SK-N-SH treated with all-trans-retinoic acid at 6 μM for 48 hours (cell line): ENCODE results near the gene SPATA2L.

Experiments
- ATAC-seq: fragments of 200-7000 bp; cut with Tn5 transposase; 3 replicates; pipeline ENCODE4 v1.9.1; 2020; ENCODE audit warnings: mild to moderate bottlenecking, moderate library complexity
- ARNTL ChIP-seq: fragments of 450-650 bp; formaldehyde crosslinking; IDR thresholded peaks from 2 replicates; pipeline ENCODE4 v1.5.0; 2020; ENCODE audit warnings: low read depth, mild to moderate bottlenecking, moderate library complexity, borderline replicate concordance
- BACH2 ChIP-seq: fragments of 250-450 bp; sonication (Bioruptor Pico); IDR thresholded peaks from 2 replicates; pipeline ENCODE4 v1.9.0; 2021; ENCODE audit warnings: mild to moderate bottlenecking, borderline replicate concordance
- CSDC2 ChIP-seq: fragments of 250-450 bp; sonication (Bioruptor Pico); IDR thresholded peaks from 2 replicates; pipeline ENCODE4 v1.5.0; 2020; ENCODE audit warnings: mild to moderate bottlenecking, moderate library complexity
- GLIS3 ChIP-seq: fragments of 250-450 bp; sonication (Bioruptor Pico); IDR thresholded peaks from 2 replicates; pipeline ENCODE4 v1.5.0; 2020; ENCODE audit warnings: mild to moderate bottlenecking, moderate library complexity
- ISL1 ChIP-seq: fragments of 250-450 bp; sonication (Bioruptor Pico); IDR thresholded peaks from 2 replicates; pipeline ENCODE4 v2.1.2; 2022; ENCODE audit warnings: mild to moderate bottlenecking, moderate library complexity
- POU6F1 ChIP-seq: fragments of 250-450 bp; sonication (Bioruptor Pico); IDR thresholded peaks from 2 replicates; pipeline ENCODE4 v1.8.0; 2021; ENCODE audit warnings: low read depth, mild to moderate bottlenecking, moderate library complexity, borderline replicate concordance
- PPARA ChIP-seq: fragments of 250-450 bp; sonication (Bioruptor Pico); IDR thresholded peaks from 2 replicates; pipeline ENCODE4 v1.5.0; 2020; ENCODE audit warnings: mild to moderate bottlenecking, borderline replicate concordance
- RARB ChIP-seq: fragments of 250-450 bp; sonication (Bioruptor Pico); IDR thresholded peaks from 2 replicates; pipeline ENCODE4 v1.8.0; 2021; ENCODE audit warnings: mild to moderate bottlenecking, moderate library complexity
- TCF4 ChIP-seq: fragments of 250-450 bp; sonication (Bioruptor Pico); IDR thresholded peaks from 2 replicates; pipeline ENCODE4 v1.8.0; 2021; ENCODE audit warnings: mild to moderate bottlenecking, moderate library complexity, borderline replicate concordance
- TOX ChIP-seq: fragments of 250-450 bp; sonication (Bioruptor Pico); IDR thresholded peaks from 2 replicates; pipeline ENCODE4 v1.8.0; 2021; ENCODE audit warnings: mild to moderate bottlenecking, moderate library complexity, borderline replicate concordance
- TSHZ2 ChIP-seq: fragments of 250-450 bp; sonication (Bioruptor Pico); IDR thresholded peaks from 2 replicates; pipeline ENCODE4 v1.5.0; 2020; ENCODE audit warnings: mild to moderate bottlenecking, moderate library complexity
- ZFP30 ChIP-seq: fragments of 450-650 bp; formaldehyde crosslinking; IDR thresholded peaks from 2 replicates; pipeline ENCODE4 v1.5.0; 2022; ENCODE audit warnings: mild to moderate bottlenecking, moderate library complexity
- ZNF70 ChIP-seq: fragments of 450-650 bp; formaldehyde crosslinking; IDR thresholded peaks from 2 replicates; pipeline ENCODE4 v1.5.0; 2020; ENCODE audit warnings: mild to moderate bottlenecking, moderate library complexity
- ZNF8 ChIP-seq: fragments of 450-650 bp; formaldehyde crosslinking; IDR thresholded peaks from 2 replicates; pipeline ENCODE4 v1.5.0; 2020; ENCODE audit warnings: mild to moderate bottlenecking, moderate library complexity
- TF ChIP-seq, protein P1 (sequence below): fragments of 250-450 bp; sonication (Bioruptor Pico); IDR thresholded peaks from 2 replicates; pipeline ENCODE4 v1.8.0; 2020; ENCODE audit warnings: mild to moderate bottlenecking, moderate library complexity, borderline replicate concordance
- TF ChIP-seq, protein P2 (sequence below): fragments of 250-450 bp; sonication (Bioruptor Pico); IDR thresholded peaks from 2 replicates; pipeline ENCODE4 v1.5.1; 2020; ENCODE audit warnings: low read depth, mild to moderate bottlenecking, moderate library complexity

Gene SPATA2L

DNA sequence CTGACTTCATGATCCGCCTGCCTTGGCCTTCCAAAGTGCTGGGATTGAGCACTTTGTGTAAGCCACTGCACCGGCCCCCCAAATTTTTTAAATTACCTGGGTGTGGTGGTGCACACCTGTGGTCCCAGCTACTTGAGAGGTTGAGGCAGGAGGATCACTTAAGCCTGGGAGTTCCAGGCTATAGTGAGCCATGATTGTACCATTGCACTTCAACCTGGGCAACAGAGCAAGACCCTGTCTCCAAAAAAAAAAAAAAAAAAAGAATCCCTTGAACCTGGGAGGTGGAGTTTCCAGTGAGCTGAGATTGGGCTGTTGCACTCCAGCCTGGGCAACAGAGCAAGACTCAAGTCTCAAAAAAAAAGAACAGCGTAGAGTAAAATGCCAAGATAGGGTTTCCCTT is 35.0 kb upstream of the SPATA2L start (continued):
- TF ChIP-seq TCF4 (CRISPR knock-in tag) = no peak
- no peak for TF ChIP-seq PPARA (CRISPR knock-in tag)
- TF ChIP-seq POU6F1 (CRISPR knock-in tag) = no peak
- no peak for TF ChIP-seq ZNF8 (CRISPR knock-in tag)
- no peak for TF ChIP-seq TOX (CRISPR knock-in tag)

DNA sequence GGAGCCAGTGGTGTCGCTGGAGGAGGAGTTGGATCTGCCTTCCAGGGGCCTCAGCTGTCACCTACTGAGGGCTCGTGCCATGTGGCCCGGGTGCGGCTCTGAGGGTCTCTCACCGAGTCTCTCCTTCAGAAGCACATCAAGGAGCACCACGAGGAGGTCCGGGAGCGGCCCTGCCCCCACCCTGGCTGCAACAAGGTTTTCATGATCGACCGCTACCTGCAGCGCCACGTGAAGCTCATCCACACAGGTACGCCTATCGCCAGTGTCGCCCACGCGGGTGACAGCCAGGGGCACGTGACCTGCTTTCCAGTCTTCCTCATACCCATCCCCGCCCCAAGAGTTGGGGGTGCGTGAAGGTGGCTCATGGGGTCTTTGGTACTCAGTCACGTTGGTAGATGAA is 32.3 kb upstream of the SPATA2L start:
- TF ChIP-seq ZNF70 = no peak
- no peak for ATAC-seq

GRCh38 chr16:89733322-89733721 is 31.8 kb upstream of the SPATA2L start:
- TF ChIP-seq, protein P1, sequence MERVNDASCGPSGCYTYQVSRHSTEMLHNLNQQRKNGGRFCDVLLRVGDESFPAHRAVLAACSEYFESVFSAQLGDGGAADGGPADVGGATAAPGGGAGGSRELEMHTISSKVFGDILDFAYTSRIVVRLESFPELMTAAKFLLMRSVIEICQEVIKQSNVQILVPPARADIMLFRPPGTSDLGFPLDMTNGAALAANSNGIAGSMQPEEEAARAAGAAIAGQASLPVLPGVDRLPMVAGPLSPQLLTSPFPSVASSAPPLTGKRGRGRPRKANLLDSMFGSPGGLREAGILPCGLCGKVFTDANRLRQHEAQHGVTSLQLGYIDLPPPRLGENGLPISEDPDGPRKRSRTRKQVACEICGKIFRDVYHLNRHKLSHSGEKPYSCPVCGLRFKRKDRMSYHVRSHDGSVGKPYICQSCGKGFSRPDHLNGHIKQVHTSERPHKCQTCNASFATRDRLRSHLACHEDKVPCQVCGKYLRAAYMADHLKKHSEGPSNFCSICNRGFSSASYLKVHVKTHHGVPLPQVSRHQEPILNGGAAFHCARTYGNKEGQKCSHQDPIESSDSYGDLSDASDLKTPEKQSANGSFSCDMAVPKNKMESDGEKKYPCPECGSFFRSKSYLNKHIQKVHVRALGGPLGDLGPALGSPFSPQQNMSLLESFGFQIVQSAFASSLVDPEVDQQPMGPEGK (CRISPR knock-in tag) = no peak
- no peak for TF ChIP-seq RARB (CRISPR knock-in tag)
- no peak for TF ChIP-seq TCF4 (CRISPR knock-in tag)
- TF ChIP-seq ZNF70 = no peak
- TF ChIP-seq BACH2 (CRISPR knock-in tag) = no peak
- no peak for TF ChIP-seq TSHZ2
- TF ChIP-seq ARNTL (CRISPR knock-in tag) = no peak
- no peak for ATAC-seq

DNA sequence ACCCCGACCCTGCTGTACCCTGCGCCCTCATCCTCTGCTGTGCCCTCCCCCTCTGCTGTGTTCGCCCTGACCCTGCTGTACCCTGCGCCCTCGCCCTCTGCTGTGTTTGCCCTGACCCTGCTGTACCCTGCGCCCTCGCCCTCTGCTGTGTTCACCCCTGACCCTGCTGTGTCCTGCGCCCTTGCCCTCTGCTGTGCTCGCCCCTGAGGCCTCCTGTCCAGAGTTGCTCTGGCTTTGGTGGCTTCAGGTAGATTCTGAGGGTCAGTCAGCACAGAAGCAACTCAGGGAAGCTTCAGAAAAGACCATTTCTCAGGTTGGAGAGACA is 31.4 kb upstream of the SPATA2L start:
- no peak for ATAC-seq
- TF ChIP-seq CSDC2 (CRISPR knock-in tag) (no peak), ZFP30 (CRISPR knock-in tag) (no peak), TOX (CRISPR knock-in tag) (no peak), TSHZ2 (no peak), GLIS3 (CRISPR knock-in tag) (no peak), ZNF8 (CRISPR knock-in tag) (no peak), ISL1 (CRISPR knock-in tag) (no peak)
- TF ChIP-seq, protein P2, sequence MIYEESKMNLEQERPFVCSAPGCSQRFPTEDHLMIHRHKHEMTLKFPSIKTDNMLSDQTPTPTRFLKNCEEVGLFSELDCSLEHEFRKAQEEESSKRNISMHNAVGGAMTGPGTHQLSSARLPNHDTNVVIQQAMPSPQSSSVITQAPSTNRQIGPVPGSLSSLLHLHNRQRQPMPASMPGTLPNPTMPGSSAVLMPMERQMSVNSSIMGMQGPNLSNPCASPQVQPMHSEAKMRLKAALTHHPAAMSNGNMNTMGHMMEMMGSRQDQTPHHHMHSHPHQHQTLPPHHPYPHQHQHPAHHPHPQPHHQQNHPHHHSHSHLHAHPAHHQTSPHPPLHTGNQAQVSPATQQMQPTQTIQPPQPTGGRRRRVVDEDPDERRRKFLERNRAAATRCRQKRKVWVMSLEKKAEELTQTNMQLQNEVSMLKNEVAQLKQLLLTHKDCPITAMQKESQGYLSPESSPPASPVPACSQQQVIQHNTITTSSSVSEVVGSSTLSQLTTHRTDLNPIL (CRISPR knock-in tag) = no peak
